Stimulated activated CD4-positive, alpha-beta T cell treated with anti-CD3 and anti-CD28 coated beads, Interleukin-4, amount 100 ng/mL, for 24 hours (primary cell): Measurements from ENCODE around the gene ABCA13.

Experiments
- DNase-seq: peaks from one replicate; pipeline ENCODE4 v3.0.0-alpha.2; 2020

The ABCA13 gene

DNA sequence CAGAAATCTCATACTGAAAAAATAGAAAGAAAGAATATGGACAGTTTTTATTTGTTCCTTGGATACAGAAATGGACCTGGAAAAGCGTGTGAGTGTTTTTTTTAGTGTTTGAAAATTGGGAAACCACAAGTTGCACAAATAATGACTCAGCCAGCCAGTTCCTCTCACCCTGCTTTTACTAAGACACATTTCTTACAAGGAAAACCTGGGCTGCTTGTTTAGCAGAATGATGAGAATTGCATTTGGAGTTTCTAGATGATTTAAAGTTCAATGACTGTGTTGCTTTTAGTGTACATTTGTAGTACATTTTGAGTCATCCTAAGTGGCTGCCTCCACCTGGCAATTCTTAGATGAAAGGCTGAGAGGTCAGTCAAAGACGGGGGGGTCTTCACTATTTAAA lies 218.7 kb downstream of the ABCA13 start:
- DNase-seq, result no peak

DNA sequence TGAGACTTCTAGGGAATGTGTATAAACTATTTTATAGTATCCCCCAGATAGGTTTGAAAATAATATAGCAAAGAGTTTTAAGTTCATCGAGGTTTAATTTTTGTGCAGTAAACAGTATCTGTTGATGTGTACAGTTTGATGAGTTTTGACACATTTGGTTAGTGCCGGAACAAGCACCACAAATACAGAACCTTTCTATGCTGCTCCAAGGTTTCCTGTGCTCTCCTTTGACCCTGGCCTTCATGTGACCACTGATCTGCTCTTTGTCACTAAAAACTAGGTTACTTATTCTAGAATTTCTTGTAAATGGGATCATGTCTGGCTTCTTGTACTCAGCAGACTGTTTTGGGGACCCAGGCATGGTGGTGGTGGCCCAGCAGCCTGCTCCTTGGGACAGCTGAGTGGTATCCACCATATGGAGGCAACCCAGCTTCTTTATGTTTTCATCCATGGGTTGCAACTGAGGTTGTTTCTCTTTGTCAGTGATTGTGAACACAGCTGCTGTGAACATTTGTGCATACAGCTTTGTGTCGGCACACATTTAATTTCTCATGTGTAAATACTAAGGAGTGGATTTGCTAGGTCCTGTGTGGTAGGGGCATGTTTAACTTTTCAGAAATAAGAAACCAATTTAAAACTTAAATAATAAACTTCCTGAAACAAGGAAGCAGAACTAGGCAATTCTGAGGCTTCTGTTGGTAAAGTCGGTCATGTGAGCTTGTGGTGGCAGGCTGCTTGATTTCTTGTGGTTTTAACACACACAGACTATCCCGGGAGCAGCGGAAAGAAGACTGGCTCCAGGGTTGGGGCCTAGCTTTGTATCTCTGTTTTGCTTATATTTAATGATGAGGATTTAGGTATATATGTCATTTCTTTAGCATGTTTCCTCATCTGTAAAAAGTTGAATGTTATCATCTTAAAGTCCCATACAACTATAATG lies 219.4 kb downstream of the ABCA13 start:
- no peak for DNase-seq

DNA sequence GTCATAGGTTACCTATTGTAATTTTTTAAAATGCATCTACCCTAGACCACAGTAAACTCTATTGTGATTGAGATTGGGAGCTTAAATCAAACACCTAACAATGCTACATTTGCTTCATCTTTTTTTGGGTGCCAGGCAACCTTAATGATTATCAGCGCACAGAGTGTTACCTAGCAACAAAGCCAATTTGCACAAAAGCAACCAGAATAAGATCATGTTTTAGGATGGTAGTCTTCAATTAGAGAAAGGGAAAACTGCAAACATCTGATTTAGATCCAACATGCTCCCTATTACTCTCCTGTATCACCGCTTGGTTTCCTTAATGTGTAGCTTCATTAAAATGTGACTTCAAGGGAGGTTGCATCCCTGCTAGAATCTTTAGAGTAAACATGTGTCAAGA lies 226.9 kb downstream of the ABCA13 start:
- no peak for DNase-seq

DNA sequence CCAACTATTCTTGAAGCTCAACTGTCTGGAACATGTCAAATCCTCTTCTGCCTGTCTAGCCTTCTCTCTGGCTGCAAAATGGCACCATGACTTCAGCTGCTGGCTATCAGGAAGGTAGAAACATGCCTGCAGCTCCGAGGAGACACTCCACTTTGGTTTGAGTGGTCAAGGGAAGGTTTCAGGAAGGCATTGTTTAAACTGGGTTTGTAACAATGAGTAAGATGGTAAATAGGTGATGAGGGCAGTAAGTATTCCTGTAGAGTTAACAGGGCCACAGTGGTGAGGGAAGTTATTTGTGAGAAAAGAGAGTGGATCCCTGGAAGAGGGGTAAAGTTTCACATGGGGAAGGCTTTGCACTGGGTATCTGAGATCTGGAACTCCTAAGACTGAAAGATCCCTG lies 231.5 kb downstream of the ABCA13 start:
- DNase-seq, result no peak

DNA sequence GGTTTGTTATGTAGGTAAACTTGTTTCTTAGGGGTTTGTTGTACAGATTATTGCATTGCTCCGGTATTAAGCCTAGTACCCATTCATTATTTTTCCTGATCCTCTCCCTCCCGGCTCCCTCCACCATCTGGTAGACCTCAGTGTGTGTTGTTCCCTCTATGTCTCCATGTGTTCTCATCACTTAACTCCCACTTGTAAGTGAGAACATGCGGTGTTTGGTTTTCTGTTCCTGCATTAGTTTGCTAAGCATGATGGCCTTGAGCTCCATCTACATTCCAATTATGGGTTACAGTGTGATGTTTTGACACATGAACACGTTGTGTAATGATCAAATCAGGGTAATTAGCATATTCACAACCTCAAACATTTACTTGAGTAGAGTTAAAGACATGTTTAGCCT lies 237.5 kb downstream of the ABCA13 start:
- DNase-seq, result no peak

DNA sequence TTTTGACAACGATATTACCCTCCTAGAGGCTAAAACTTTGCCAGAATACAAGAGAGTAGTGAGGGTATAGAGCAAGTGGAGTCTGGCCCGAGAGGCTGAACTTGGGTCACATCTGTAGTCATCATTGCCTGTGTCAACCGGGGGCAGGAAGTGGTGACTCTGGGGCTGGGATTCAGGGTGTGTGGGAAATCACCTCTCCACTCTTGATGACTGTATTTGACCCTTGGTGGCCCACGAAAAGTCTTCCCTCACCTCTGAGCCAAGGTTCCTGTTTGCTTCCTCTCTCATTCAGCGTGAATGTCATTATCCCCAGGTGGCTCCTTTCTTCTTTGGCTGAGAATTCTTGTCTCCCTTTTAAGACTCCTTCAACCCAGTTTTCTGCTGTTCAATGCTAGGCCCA lies 240.4 kb downstream of the ABCA13 start:
- no peak for DNase-seq

DNA sequence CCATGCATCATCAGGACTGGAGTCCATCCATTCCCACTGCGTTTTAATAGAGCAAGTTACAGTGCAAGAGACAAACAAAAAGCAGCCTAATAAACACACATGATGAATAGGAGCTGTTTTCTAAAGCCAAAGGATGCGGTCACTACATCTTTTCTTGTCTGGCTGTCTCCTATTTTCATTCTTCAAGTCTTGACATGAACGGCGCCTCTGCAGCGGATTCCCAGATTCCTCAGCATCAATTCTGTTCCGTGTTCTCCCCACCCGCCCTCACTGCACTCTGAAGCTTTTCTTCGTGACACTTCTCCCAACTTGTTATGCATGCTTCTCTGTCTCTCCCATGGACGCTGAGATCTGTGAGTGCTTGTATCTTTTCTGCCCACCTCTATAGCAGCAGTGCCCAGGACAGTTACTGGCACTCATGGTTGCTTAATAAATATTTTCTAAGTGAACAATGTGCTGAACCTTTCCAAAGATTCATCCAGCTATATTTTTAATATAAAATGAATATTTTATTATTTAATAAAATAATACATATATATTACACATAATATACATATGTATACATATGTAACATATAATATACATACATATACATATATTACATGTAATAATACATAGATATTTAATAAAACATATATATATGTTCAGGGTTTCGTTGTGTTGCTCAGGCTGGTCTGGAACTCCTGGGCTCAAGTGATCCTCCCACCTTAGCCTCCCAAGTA lies 242.9 kb downstream of the ABCA13 start:
- DNase-seq, result no peak

DNA sequence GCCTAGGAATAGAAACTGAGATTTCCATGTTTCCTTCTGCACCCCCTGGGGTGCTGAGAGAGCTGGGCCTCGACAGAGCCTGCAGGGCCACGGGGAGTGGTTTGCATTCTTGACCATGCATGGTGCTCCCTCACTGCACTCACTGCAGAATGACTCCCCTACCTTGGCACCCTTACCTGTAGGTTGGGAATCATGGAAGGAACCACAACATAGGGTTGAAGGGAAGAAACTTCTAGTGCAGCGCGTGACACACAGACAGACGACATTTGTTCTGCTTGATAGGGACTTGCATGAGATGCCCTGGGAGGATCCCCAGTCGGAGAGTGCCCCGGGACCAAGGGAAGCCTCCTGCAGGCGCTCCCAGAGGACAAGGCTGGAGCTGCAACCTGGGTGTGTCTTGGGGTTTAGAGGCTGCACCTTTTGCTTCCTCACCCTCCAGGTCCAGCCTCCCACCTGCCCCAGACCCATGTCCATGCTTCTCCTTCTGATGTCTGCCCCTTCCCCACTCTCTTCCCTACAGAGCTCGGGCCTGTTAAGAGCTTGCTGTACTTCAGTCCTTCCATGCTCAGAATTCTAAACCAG lies 245.2 kb downstream of the ABCA13 start:
- no peak for DNase-seq

DNA sequence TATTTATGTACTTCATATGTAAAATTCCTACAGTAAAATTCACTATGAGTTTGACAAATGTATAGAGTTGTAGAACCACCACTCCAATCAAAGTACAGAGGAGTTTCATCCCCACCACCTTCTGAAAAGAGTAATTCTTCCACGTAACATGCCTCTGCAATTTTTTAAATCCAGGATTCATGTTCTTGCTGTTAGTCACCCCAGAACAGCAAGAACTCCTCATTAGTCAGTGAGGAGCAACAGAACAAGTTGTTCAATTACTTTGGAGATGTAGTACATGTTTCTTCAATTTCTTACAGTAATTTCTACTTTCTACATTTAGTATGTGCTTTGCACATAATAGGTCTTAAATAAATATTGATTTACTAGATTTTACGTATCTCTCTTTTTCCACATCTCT lies 248.1 kb downstream of the ABCA13 start:
- DNase-seq, result no peak

DNA sequence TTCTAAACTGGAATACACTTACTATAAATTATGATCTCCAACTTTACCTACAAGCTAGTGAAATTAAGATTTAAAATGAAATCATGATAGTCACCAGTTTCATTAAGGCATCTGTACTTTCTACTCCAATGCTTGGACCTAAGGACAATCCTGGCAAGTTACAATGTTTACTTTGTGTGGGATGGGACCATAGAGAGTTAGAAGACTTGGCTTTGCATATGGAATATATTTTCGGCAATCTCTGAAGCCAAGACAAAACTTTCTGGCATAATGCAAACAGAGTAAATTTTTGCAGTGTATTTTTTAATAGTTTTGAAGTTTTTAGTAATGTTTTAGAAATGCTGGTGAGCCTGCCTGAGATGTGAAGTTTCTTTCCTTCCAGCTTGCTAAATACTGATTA lies 248.9 kb downstream of the ABCA13 start:
- DNase-seq, result no peak

DNA sequence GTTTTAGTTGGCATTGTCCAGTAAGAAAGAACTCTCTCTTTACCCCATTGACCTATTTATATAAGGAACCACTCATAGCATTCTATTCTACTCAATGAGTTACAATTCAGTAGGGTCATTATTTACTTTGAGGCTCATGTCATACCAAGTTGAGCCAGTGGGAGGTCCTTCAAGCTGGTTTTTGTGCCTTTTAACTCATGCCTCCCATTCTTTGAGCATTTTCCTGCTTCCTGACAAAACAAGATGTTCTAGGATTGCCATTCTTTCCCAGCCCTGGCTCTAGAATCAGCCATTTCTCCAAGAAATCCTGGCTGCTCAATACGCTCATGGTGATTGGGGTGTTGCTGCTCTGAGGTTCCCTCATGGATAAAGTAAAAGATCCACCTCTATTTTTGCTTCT lies 250.1 kb downstream of the ABCA13 start:
- no peak for DNase-seq

DNA sequence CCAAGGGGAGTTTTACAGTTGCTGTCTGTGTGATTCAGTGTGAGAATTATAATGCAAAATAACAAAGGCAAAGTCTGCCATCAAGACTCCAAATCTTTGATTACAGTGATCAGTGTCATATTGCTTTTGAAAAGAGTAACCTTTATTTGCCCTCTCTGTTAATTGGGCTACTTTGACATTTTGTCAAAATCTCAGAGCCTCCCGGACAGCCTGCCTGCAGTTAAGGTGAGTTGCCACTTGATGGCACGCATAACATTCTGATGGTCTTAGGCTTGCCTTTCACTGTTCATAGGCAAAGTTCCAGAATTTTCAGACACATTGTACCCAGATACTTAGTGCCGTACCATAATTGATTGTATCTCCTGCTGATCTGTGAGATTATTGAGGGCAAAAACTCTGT lies 253.5 kb downstream of the ABCA13 start:
- DNase-seq, result no peak

DNA sequence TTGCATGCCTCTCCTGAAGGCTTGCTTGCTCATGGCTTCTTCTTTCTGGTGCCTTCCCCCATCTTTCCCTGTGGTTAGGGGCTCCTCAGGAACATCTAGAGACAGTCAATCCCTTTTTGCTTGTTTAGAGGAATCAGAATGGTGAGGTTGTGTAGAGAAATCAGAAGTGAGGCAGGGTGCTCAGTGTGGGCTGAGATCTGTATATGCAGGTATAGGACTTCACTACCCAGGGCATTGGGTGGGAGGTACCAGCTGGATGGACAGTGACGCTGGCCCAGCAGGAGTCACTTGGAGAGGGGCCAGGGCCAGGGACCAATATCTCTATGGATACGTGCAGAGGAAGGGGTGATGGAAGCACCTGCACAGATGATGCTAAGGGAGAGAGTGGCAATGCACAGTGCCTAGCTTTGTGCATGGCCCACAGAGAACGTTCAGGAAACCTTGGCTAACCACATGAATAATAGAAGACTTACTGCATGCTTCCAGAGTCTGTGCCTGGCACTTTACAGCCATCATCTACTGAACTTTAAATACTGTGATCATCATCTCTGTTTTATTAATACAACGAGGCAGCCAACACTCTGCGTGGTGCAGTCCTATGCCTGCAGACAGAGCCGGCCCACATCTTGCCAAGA lies 255.2 kb downstream of the ABCA13 start:
- no peak for DNase-seq

DNA sequence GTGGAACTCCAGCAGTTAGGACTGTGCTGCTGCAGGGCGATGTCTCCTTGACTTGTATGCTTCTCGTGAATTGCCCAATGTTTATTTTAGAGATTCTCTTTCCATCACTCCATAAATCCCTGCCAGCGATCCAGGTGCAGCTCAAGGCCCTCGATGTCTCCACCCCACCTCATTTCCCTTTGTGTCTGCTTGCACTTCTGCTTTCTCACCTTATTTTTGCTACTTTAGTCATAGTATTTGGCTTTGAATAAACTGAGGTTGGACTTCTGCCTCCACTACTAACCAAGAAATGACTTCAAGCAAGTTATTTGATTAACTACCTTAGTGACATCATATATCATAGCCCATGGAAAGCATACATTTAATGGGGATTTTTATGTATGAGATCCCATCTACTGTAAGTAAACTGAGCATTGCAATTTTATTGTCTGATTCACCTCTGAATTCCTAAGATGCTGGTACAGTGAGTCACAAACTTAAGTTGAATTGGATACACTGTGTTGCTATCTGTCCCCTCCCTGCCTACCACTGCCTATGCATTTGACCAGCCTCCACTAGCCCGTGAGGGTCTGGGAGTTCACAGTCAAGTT lies 255.8 kb downstream of the ABCA13 start:
- no peak for DNase-seq

DNA sequence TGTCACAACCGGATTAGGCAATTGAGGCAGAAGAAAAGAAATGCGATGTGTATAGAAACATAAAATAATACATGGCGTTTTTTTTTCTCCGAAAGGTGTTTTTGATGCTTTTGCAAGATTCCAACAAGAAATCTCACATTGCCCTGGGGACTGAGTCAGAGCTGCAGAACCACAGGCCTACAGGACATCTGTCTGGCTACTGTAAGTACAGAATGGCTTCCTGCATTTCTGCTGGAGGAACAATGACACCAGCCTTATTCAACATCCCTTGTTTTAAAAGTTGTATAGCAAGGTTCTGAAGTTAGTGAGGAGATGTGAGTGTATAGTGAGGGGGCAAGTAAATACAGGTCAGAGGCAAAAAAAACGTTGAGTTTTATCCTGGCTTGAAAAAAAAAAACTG lies 256.4 kb downstream of the ABCA13 start:
- DNase-seq, result no peak

DNA sequence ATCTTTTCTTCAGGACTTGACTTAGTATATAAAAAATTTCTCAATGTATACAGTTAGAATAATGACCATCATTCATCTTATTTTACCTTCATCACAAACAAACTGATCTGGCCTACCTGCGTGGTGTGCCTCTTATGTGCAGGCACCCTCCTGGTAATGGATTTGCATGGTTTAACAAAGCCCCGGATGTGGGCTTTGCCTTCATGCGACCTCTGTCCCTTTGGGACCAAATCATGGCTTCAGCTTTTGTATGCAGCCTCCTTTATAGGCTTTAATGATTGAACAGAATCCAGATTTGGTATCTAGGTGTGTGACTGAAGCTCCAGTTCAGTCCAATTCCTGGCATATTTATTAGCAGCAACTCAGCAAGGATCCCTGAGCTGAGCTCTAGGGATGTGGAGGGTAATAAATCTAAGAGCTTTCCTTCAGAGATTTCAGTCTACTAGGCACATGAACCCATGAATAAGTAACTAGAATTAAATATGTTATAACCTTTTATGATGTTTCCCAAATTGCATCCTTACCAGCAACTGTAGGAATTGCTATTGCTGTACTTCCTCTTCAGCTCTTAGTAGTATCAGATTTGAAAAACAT lies 256.9 kb downstream of the ABCA13 start:
- no peak for DNase-seq

DNA sequence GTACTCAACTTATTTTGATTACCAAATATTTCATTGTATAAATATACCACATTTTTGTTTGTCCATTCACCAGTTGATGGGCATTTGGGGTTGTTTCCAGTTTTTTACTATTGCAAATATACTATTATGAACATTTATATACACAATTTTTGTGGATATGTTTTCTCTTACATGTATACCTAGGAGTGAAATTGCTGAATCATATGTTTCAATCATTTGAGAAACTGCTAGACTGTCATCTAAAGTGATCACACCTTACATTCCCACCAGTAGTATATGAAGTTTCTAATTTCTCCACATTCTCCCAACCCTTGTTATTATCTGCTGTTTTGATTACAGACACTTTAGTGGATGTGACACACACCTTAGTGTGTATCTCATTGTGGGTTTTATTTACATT lies 257.9 kb downstream of the ABCA13 start:
- DNase-seq, result no peak

DNA sequence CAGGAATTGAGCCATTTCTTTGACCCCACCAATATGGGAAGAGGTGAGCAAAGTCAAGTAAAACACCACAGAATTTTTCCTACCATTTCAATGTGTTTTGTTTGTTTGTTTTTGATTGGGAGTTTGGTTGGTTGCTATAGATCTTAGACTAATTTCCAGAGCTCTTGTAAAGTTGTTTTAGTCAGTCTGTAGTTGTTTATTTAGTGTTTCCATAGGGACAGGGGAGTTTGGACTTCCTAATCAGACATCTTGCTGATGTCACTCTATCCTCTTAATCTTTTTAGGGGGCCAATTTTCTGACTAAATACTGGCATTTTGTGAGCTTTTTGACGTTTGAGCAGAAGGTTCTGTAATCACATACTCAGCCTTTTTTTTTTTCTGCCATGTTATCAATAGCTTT lies 266.9 kb downstream of the ABCA13 start:
- no peak for DNase-seq

DNA sequence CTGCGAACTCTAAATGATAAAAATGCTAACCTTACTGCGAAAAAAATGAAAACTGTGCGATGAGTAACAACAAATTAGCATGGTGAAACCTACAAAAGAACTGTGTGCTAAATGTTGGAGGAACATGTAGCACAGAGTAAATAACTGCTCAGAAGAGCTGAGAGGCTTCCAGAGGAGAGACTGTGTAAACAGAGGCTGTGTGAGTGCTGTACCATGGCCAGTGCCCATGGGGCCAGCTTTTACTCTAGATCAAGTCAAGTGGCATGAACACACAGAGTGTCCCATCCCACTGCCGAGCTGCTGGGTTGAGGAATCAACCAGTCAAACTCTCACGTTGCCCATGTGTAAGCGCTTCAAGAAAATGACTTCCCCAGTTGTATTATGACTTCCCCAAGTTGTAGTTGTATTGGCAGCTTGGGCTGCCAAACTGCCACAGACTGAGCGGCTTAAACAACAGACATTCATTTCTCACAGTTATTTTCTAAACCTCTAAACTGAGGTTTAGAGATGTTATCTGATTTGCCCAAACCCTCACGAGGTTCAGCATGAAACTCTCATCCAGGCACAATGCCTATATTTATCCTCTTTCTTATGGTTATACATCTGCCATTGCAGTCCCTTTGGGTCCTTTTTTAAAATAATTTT lies 270.7 kb downstream of the ABCA13 start:
- no peak for DNase-seq

DNA sequence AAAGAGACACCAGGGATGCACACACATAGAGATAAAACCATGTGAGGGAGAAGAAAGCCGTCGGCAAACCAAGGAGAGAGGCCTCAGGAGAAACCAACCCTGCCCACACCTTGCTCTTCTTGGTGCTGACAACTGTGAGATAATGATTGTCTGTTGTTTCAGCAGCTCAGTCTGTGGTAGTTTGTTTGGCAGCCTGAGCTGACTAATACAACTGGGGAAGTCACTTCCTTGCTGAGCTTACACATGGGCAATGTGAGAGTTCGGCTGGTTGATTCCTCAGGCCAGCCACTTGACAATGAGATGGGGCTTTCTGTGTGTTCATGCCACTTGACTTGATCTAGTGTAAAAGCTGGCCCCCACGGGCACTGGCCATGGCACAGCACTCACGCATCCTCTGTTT lies 271.8 kb downstream of the ABCA13 start:
- no peak for DNase-seq

DNA sequence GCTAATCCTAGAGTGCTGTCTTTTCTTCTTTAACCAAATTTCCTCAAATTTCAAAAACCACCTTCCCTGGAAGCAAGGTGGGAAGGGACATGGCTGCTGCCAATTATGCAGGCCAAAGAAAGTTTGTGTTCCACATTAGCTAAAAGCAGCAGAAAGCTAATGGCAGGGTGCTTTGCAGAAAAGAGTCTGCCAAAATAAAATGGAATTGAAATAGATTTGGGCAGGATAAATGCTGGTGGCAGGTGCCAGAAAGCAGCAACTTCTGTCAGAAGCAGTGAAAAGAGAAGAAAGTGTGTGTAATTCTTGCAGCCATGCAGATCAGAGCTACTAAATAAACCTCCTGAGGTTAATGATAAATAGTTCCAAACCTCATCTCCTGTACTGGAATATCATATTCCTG lies 275.5 kb downstream of the ABCA13 start:
- DNase-seq, result no peak

DNA sequence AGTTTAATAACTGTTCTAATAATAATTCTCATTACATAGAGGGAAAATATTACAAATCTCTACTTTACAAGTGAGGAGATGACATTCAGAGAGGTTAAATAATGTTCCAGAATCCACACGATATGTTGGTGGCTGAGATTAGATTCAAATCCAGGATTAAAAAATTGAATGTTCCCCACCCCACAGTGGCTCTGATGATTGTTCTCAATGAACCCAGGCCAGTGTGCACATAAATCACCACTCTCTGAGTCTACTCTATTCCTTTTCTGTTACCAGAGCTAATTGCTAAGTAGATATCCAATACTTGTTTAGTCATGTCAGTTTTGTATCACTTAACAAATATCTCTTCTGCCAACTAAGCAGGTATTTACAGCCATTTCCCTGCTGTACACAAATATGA lies 281.0 kb downstream of the ABCA13 start:
- DNase-seq, result no peak
